ENCODE measurements around the gene CDK7.

CDK7 gene

GRCh38 chr5:69237877-69238276 is 3.2 kb downstream of the CDK7 start:
- no peak for DNase-seq

DNA sequence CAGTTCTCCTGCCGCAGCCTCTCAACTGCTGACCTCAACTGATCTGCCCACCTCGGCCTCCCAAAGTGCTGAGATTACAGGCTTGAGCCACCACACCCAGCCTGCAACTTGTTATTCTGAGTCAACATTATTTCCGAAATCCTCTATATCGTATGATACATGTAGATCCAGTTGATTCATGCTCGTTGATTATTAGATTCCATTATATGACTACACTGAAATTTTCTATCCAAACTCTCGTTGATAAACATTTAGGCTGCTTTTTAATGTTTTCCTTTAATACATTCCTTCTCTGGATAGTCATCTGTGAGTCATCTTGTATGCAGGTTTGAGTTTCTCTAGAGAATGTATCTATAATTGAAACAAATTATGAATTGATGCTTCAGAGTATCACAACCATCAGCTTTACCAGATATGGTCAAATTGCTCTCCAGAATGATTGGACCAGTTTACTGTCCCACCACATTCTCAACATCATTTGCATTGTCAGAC is 4.1 kb downstream of the CDK7 start:
- DNase-seq: peak; percentile 95

GRCh38 chr5:69242215-69242927 is 7.7 kb downstream of the CDK7 start:
- no peak for DNase-seq

DNA sequence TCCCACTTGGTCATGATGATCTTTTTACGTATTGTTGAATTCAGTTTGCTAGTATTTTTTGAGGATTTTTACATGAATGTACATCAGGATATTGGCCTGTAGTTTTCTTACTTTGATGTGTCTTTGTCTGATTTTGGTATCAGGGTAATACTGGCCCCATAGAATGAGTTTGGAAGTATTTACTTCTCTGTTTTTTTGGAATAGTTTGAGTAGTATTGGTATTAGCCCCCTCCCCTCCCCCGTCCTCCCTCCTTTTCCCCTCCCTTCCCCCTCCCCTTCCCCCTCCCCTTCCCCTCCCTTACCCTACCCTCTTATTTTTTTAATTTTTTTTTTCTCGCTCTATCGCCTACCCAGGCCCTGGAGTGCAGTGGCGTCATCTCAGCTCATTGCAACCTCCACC is 10.3 kb downstream of the CDK7 start:
- DNase-seq: no peak

- DNase-seq: no peak
Measured at GRCh38 chr5:69248019-69248418, 13.3 kb downstream of the CDK7 start.

DNA sequence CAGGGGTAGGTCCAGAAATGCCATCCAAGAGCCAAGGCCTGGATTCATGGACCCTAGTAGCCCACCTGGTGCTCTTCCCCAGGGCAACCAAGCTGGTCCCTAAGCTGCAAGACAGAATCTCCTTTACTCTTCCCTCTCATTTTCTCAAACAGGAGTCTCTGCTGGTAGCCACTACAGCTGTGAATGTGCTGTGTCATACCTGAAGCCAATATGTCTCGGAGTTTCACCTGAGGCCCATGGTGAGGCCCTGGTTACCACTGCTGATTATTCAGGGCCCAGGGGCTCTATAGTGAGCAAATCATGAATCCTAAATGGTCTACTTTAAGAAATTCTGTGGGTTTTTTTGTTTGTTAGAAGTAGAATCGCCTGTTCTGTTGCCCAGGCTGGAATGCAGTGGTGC is 15.9 kb downstream of the CDK7 start:
- DNase-seq: no peak

GRCh38 chr5:69252437-69252836 is 17.8 kb downstream of the CDK7 start:
- DNase-seq: no peak

DNA sequence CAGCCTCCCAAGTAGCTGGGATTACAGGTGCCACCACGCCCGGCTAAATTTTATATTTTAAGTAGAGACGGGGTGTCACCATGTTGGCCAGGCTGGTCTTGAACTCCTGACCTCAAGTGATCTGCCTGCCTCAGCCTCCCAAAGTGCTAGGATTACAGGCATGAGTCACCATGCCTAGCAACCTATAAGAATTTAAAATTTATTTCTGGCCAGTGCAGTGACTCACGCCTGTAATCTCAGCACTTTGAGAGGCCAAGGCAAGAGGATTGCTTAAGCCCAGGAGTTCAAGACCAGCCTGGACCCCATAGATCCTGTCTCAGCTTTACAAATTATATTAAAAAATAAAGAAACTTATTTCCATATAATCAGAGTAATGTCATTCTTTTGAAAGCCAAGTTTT is 21.3 kb downstream of the CDK7 start:
- peak; percentile 50 for DNase-seq

GRCh38 chr5:69257577-69257976 is 22.9 kb downstream of the CDK7 start:
- DNase-seq: no peak

- DNase-seq: no peak
Measured at GRCh38 chr5:69261034-69261433, 26.3 kb downstream of the CDK7 start.

- no peak for DNase-seq
Measured at GRCh38 chr5:69265931-69266330, 31.2 kb downstream of the CDK7 start.

GRCh38 chr5:69268899-69269298 is 34.2 kb downstream of the CDK7 start:
- DNase-seq: no peak

DNA sequence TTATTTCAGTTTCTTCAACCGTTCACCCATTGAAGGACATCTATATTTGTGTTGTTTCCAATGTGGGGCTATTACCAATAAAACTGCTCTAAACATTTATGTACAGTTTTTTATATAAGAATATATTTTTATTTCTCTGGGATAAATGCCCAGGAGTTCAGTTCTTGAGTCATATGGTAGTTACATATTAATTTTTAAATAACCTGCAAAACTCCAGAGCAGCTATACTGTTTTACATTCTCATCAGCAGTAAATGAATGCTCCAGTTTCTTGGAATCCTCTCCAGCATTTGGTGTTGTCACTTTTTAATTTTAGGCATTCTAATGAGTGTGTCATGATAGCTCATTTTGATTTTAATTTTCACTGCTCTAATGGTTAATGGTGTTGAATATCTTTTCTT is 36.2 kb downstream of the CDK7 start:
- no peak for DNase-seq

- peak; percentile 71 for DNase-seq
Measured at GRCh38 chr5:69271376-69271775, 36.7 kb downstream of the CDK7 start.

- no peak for DNase-seq
Measured at GRCh38 chr5:69275563-69275962, 40.9 kb downstream of the CDK7 start.

GRCh38 chr5:69276422-69277174 is 41.9 kb downstream of the CDK7 start:
- DNase-seq: peak; percentile 76

DNA sequence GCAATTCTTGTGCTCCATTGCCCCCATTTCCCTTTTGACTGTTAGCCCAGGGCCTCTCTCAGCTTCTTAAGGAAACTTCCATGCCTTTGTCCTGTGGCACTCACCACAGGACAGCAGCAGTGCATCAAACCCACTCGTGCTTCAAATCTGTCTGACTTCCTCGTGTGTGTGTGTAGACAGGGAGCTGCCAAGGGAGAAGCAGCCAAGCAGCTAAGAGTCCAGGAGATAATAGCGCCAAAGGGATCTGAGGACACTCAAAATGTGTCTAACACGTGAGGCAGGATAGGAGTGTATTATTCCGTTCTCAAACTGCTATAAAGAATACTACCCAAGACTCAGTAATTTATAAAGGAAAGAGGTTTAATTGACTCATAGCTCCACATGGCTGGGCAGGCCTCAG is 44.8 kb downstream of the CDK7 start:
- no peak for DNase-seq

GRCh38 chr5:69281114-69281513 is 46.4 kb downstream of the CDK7 start:
- DNase-seq: no peak

- peak; percentile 37 for DNase-seq
Measured at GRCh38 chr5:69284203-69284602, 49.5 kb downstream of the CDK7 start.

- peak; percentile 3 for DNase-seq
Measured at GRCh38 chr5:69285448-69286116, 50.9 kb downstream of the CDK7 start.

GRCh38 chr5:69288069-69288468 is 53.4 kb downstream of the CDK7 start:
- no peak for DNase-seq

GRCh38 chr5:69288688-69289087 is 54.0 kb downstream of the CDK7 start:
- DNase-seq: no peak

- DNase-seq: no peak
Measured at GRCh38 chr5:69292306-69292705, 57.6 kb downstream of the CDK7 start.

DNA sequence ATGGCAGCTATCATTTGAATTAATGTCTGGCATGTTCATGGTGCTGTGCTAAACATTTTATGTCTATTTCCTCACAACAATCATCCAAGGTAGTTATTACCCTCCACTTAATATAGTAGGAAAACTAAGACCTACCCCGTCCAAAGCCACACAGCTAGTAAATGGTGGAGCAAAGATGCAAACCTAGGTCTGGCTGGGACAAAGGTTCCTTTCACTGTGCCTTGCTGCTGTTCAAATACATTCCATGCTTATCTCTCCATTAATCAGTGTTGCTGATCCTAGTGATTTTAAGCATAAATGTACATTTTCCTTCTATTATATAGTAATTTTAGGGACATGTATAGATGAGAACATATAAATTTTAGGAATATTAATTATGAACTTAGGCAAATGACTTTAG is 59.2 kb downstream of the CDK7 start:
- no peak for DNase-seq

Measured in fibroblast of skin of right biceps (primary cell).